C4-2B (cell line): ENCODE data around the gene WDR5.

Experiments used
- ZFX ChIP-seq: fragments of 450-650 bp; IDR thresholded peaks from 2 replicates; pipeline ENCODE4 v1.6.1; 2017
- TF ChIP-seq, protein P1 (sequence below): fragments of 450-650 bp; conservative IDR thresholded peaks from 2 replicates; pipeline ENCODE4 v1.5.1; 2017; ENCODE audit warnings: mild to moderate bottlenecking

DNA sequence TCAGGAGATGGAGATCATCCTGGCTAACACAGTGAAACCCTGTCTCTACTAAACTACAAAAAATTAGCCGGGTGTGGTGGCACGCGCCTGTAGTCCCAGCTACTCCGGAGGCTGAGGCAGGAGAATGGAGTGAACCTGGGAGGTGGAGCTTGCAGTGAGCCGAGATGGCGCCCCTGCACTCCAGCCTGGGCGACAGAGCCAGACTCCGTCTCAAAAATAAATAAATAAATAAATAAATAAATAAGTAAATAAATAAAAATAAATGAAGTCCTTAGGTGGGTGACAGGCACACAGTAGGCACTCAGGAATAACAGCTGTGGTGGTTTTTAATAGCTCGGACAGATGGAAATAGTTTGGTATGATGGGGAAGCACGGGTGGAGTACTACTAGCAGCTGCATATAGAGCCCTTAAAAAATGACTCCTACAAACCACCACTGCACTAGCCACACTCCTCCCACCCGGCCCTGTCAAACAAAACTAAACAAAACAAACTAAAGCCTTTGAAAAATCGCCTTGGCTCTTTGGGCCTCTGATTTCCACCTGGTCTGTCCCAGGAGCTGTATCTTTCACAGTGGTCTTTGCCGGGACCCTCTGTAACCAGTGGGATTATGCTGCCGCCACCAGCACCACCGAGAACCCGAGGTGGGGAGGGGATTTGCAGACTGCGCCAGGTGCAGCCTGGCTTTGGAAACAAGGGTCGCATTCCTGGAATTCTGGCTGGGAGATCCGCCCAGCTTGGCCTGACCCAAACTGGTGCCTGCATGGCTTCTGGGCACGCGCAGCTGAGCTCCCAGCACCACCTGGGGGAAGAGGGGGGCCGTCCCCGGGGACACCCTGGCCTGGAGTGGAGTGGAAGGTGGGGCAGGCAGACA is 5.1 kb upstream of the WDR5 start:
- TF ChIP-seq, protein P1, sequence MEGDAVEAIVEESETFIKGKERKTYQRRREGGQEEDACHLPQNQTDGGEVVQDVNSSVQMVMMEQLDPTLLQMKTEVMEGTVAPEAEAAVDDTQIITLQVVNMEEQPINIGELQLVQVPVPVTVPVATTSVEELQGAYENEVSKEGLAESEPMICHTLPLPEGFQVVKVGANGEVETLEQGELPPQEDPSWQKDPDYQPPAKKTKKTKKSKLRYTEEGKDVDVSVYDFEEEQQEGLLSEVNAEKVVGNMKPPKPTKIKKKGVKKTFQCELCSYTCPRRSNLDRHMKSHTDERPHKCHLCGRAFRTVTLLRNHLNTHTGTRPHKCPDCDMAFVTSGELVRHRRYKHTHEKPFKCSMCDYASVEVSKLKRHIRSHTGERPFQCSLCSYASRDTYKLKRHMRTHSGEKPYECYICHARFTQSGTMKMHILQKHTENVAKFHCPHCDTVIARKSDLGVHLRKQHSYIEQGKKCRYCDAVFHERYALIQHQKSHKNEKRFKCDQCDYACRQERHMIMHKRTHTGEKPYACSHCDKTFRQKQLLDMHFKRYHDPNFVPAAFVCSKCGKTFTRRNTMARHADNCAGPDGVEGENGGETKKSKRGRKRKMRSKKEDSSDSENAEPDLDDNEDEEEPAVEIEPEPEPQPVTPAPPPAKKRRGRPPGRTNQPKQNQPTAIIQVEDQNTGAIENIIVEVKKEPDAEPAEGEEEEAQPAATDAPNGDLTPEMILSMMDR, result no peak
- TF ChIP-seq ZFX, result no peak
